ENCODE results near the gene KTN1.

- TF ChIP-seq GATA2 (IDR thresholded peaks at IDR 0.05; ENCODE audit: low read depth, low read length) (no peak), GATA3 (IDR thresholded peaks at IDR 0.05; ENCODE audit: low read depth, low read length) (no peak)
These were observed 9.2 kb downstream of the KTN1 start for GRCh38 chr14:55589171-55589570.

Measured in SH-SY5Y (cell line).